H1 (cell line): ENCODE results near the gene ABHD1. TPM values are rescaled to one million over a fixed set of nuclear protein-coding genes. Genes with fewer than 3 reads are reported as not detected.

ENCODE experiments used
- CTCF ChIA-PET: fragments of 300-600 bp; sonication (Branson Sonifier 250); formaldehyde crosslinking; loops from one replicate; lab custom pipeline; 2021; ENCODE audit not compliant: partially characterized antibody; lab: Charles Lee
- POLR2A ChIA-PET: fragments of 300-600 bp; sonication (Branson Sonifier 250); formaldehyde crosslinking; loops from one replicate; lab custom pipeline; 2021; ENCODE audit warnings: inconsistent platforms; ENCODE audit not compliant: partially characterized antibody; lab: Charles Lee
- DNase-seq, 2 experiments: peaks; one replicate each; pipeline versions ENCODE4 v3.0.0 to v3.0.0-alpha.2; 2010 to 2022; ENCODE audit warnings: low spot score in 2 of 2, low read depth in 1 of 2, mixed read lengths in 1 of 2
- FAIRE-seq: peaks from 2 replicates; lab custom pipeline; 2011; peaks lifted over from hg19 to GRCh38; lab: Jason Lieb, UNC
- H2AFZ ChIP-seq: 2 replicates; pipeline ENCODE4 v1.8.1; 2012; ENCODE audit warnings: low read length, inconsistent platforms
- H2AK5ac ChIP-seq: 2 replicates; pipeline ENCODE4 v1.6.1; 2013; ENCODE audit warnings: low read depth, low read length
- H2BK120ac ChIP-seq: replicated peaks from 2 replicates; pipeline ENCODE3; 2013; ENCODE audit warnings: low read depth, low read length, inconsistent platforms
- H2BK12ac ChIP-seq: 2 replicates; pipeline ENCODE4 v1.6.1; 2013; ENCODE audit warnings: low read depth, low read length
- H2BK15ac ChIP-seq: 2 replicates; pipeline ENCODE4 v1.6.1; 2013; ENCODE audit warnings: low read length
- H2BK20ac ChIP-seq: 2 replicates; pipeline ENCODE4 v1.6.1; 2013; ENCODE audit warnings: low read length
- H2BK5ac ChIP-seq: 2 replicates; pipeline ENCODE4 v1.6.1; 2013; ENCODE audit warnings: low read depth, low read length
- H3K14ac ChIP-seq: 2 replicates; pipeline ENCODE4 v1.6.1; 2013; ENCODE audit warnings: inconsistent platforms; ENCODE audit not compliant: insufficient read length
- H3K18ac ChIP-seq: 2 replicates; pipeline ENCODE4 v1.6.1; 2013; ENCODE audit warnings: low read length; ENCODE audit errors: extremely low read depth
- H3K23ac ChIP-seq: 2 replicates; pipeline ENCODE4 v1.6.1; 2013; ENCODE audit warnings: inconsistent platforms; ENCODE audit not compliant: insufficient read length
- H3K23me2 ChIP-seq: 2 replicates; pipeline ENCODE4 v1.6.1; 2013; ENCODE audit warnings: low read depth, low read length
- H3K27ac ChIP-seq: 2 replicates; pipeline ENCODE4 v1.6.1; 2011; ENCODE audit warnings: low read depth, low read length, inconsistent platforms
- H3K27me3 ChIP-seq, 4 experiments: replicated peaks in 1 of 4; 1 replicate in 1 of 4; 2 replicates in 3 of 4; pipeline versions ENCODE4 v1.6.1 to v1.8.1; 2011 to 2013; ENCODE audit warnings: low read length in 3 of 4, mild to moderate bottlenecking in 3 of 4, inconsistent platforms in 2 of 4, mixed read lengths in 2 of 4, moderate library complexity in 1 of 4; ENCODE audit not compliant: control insufficient read depth in 3 of 4, insufficient read depth in 3 of 4; ENCODE audit errors: extremely low read depth in 1 of 4
- H3K36me3 ChIP-seq, 4 experiments: 2 replicates each; pipeline versions ENCODE4 v1.6.1 to v1.8.1; 2011 to 2013; ENCODE audit warnings: mild to moderate bottlenecking in 4 of 4, low read length in 3 of 4, moderate library complexity in 2 of 4, control low read depth in 1 of 4, inconsistent platforms in 1 of 4; ENCODE audit not compliant: insufficient read depth in 4 of 4, control insufficient read depth in 2 of 4
- H3K4ac ChIP-seq: replicated peaks from 2 replicates; pipeline ENCODE3; 2013; ENCODE audit warnings: low read length, low read depth, mixed read lengths, inconsistent platforms; ENCODE audit not compliant: insufficient read length
- H3K4me1 ChIP-seq, 4 experiments: replicated peaks in 1 of 4; 1 replicate in 1 of 4; 2 replicates in 3 of 4; pipeline versions ENCODE4 v1.6.1 to v1.8.1; 2011 to 2013; ENCODE audit warnings: low read length in 3 of 4, inconsistent platforms in 2 of 4, mixed read lengths in 1 of 4; ENCODE audit not compliant: insufficient read depth in 4 of 4, control insufficient read depth in 3 of 4
- H3K4me2 ChIP-seq, 2 experiments: 2 replicates each; pipeline versions ENCODE4 v1.6.1 to v1.8.1; 2011 to 2013; ENCODE audit warnings: low read depth in 2 of 2, low read length in 2 of 2, control low read depth in 1 of 2, inconsistent platforms in 1 of 2, mild to moderate bottlenecking in 1 of 2; ENCODE audit not compliant: insufficient read depth in 1 of 2
- H3K4me3 ChIP-seq, 4 experiments: fragments of 200-600, 300-600 bp in 1 of 4; sonication (generic), shearing (Covaris generic), sonication (Bioruptor Twin) in 1 of 4; 2 replicates each; pipeline versions ENCODE4 v1.5.1 to v1.8.1; 2011 to 2016; ENCODE audit warnings: low read length in 4 of 4, low read depth in 3 of 4, control low read depth in 2 of 4, inconsistent platforms in 2 of 4, mild to moderate bottlenecking in 2 of 4, mixed read lengths in 1 of 4, moderate library complexity in 1 of 4; ENCODE audit not compliant: insufficient read depth in 2 of 4; ENCODE audit errors: extremely low read depth in 1 of 4
- H3K56ac ChIP-seq: replicated peaks from 2 replicates; pipeline ENCODE3; 2013; ENCODE audit warnings: low read depth, mild to moderate bottlenecking, mixed read lengths, low read length, inconsistent platforms; ENCODE audit not compliant: insufficient read length
- H3K79me1 ChIP-seq: 2 replicates; pipeline ENCODE4 v1.6.1; 2013; ENCODE audit warnings: low read depth, low read length, control low read depth
- H3K79me2 ChIP-seq, 2 experiments: 2 replicates each; pipeline versions ENCODE4 v1.6.1 to v1.8.1; 2012 to 2013; ENCODE audit warnings: low read length in 2 of 2, mild to moderate bottlenecking in 2 of 2, inconsistent platforms in 1 of 2; ENCODE audit not compliant: insufficient read depth in 2 of 2, control insufficient read depth in 1 of 2
- H3K9ac ChIP-seq, 4 experiments: replicated peaks in 1 of 4; 1 replicate in 1 of 4; 2 replicates in 3 of 4; pipeline versions ENCODE4 v1.6.1 to v1.8.1; 2011 to 2013; ENCODE audit warnings: low read depth in 3 of 4, low read length in 3 of 4, control low read depth in 2 of 4, mild to moderate bottlenecking in 2 of 4, moderate library complexity in 2 of 4, inconsistent platforms in 1 of 4; ENCODE audit errors: extremely low read depth in 1 of 4
- H3K9me3 ChIP-seq, 2 experiments: 2 replicates each; pipeline versions ENCODE4 v1.6.1 to v1.8.1; 2012 to 2013; ENCODE audit warnings: mild to moderate bottlenecking in 2 of 2, moderate library complexity in 2 of 2, control low read depth in 1 of 2, inconsistent platforms in 1 of 2, low read depth in 1 of 2, low read length in 1 of 2, mixed read lengths in 1 of 2; ENCODE audit not compliant: insufficient read depth in 2 of 2
- H4K20me1 ChIP-seq, 2 experiments: replicated peaks in 1 of 2; 2 replicates each; pipeline versions ENCODE3 to v1.8.1; 2011 to 2013; ENCODE audit warnings: inconsistent platforms in 2 of 2, low read length in 2 of 2, mild to moderate bottlenecking in 1 of 2; ENCODE audit not compliant: insufficient read depth in 2 of 2, control insufficient read depth in 1 of 2
- H4K5ac ChIP-seq: 2 replicates; pipeline ENCODE4 v1.6.1; 2013; ENCODE audit warnings: low read length, low read depth, mixed read lengths, inconsistent platforms; ENCODE audit not compliant: insufficient read length
- H4K8ac ChIP-seq: 2 replicates; pipeline ENCODE4 v1.8.0; 2013; ENCODE audit warnings: mild to moderate bottlenecking, moderate library complexity, low read length, inconsistent platforms; ENCODE audit not compliant: insufficient read depth; ENCODE audit errors: extremely low read depth
- H4K91ac ChIP-seq: replicated peaks from 2 replicates; pipeline ENCODE3; 2013; ENCODE audit warnings: low read length, mixed read lengths, inconsistent platforms; ENCODE audit not compliant: insufficient read length
- EGR1 ChIP-seq: IDR thresholded peaks from 2 replicates; pipeline ENCODE4 v1.6.1; 2011; ENCODE audit warnings: low read depth, low read length, borderline replicate concordance
- EP300 ChIP-seq, 2 experiments: IDR thresholded peaks; 1 replicate in 1 of 2; 2 replicates in 1 of 2; pipeline ENCODE4 v1.6.1; 2011 to 2012; ENCODE audit warnings: low read depth in 2 of 2, low read length in 2 of 2, mild to moderate bottlenecking in 2 of 2, borderline replicate concordance in 1 of 2, inconsistent platforms in 1 of 2, moderate library complexity in 1 of 2
- FOSL1 ChIP-seq: IDR thresholded peaks from 2 replicates; pipeline ENCODE4 v1.6.1; 2011; ENCODE audit warnings: mild to moderate bottlenecking, low read depth, low read length, moderate library complexity; ENCODE audit not compliant: insufficient read depth
- HDAC2 ChIP-seq, 2 experiments: fragments of 300-600 bp in 1 of 2; sonication (generic) in 1 of 2; IDR thresholded peaks; 2 replicates each; pipeline ENCODE4 v1.6.1; 2011 to 2012; ENCODE audit warnings: low read depth in 2 of 2, low read length in 2 of 2, mild to moderate bottlenecking in 2 of 2, moderate library complexity in 2 of 2, borderline replicate concordance in 1 of 2, inconsistent platforms in 1 of 2
- JUND ChIP-seq: IDR thresholded peaks from 2 replicates; pipeline ENCODE4 v1.6.1; 2011; ENCODE audit warnings: mild to moderate bottlenecking, improper control_type of control experiment, low read length
- SIRT6 ChIP-seq: IDR thresholded peaks from one replicate; pipeline ENCODE4 v1.7.1; 2012; ENCODE audit warnings: low read length, inconsistent platforms
- SP4 ChIP-seq: IDR thresholded peaks from 2 replicates; pipeline ENCODE4 v1.6.1; 2012; ENCODE audit warnings: low read length, inconsistent platforms
- WGBS, 2 experiments: shearing (Covaris generic) in 1 of 2; methylation state at CpG; one replicate each; pipeline versions ENCODE4 v1.1.6 to v1.1.7; 2013 to 2015; ENCODE audit warnings: low lambda C conversion rate in 2 of 2, mixed read lengths in 2 of 2, inconsistent platforms in 1 of 2, low coverage in 1 of 2, missing lambda C conversion rate in 1 of 2; ENCODE audit not compliant: insufficient replicate concordance in 2 of 2, insufficient coverage in 1 of 2, insufficient read length in 1 of 2; ENCODE audit errors: extremely low coverage in 1 of 2, missing lambda C conversion rate in 1 of 2; 5-methylcytosine and 5-hydroxymethylcytosine counted together
- polyA plus RNA-seq, 7 experiments: library from polyadenylated mRNA; depleted of rRNA in 3 of 7; stranded (reverse) in 5 of 7; unstranded in 2 of 7; fragments of >200 nt in 5 of 7; fragments of 200-250 nt in 2 of 7; gene quantifications; 1 replicate in 5 of 7; 2 replicates in 1 of 7; 4 replicates in 1 of 7; pipeline versions ENCODE4 v1.2.1 to v1.2.3, GENCODE V29; 2011 to 2013; ENCODE audit warnings: missing spikeins in 2 of 7, mixed read lengths in 2 of 7
- total RNA-seq: library from RNA; stranded (reverse); fragmentation: NEBNext Ultra II Directional; extraction: Animal tissue kit (Norgen Biotek cat#: 25700); gene quantifications from 2 replicates; pipeline ENCODE4 v1.2.1, GENCODE V29; 2021
- TF ChIP-seq, protein P1 (sequence below): IDR thresholded peaks from 2 replicates; pipeline ENCODE4 v1.6.1; 2012; ENCODE audit warnings: low read length, inconsistent platforms
- TF ChIP-seq, protein P2 (sequence below): IDR thresholded peaks from 2 replicates; pipeline ENCODE4 v1.6.1; 2011; ENCODE audit warnings: low read depth, mild to moderate bottlenecking, low read length; ENCODE audit not compliant: insufficient read depth

ABHD1 gene
- total and polyA plus RNA-seq, 2 of the 8 experiments (the other 6 are each of a cell fraction or from before 2014, with no cell fraction given) = 0.20 to 1.1 TPM

DNA sequence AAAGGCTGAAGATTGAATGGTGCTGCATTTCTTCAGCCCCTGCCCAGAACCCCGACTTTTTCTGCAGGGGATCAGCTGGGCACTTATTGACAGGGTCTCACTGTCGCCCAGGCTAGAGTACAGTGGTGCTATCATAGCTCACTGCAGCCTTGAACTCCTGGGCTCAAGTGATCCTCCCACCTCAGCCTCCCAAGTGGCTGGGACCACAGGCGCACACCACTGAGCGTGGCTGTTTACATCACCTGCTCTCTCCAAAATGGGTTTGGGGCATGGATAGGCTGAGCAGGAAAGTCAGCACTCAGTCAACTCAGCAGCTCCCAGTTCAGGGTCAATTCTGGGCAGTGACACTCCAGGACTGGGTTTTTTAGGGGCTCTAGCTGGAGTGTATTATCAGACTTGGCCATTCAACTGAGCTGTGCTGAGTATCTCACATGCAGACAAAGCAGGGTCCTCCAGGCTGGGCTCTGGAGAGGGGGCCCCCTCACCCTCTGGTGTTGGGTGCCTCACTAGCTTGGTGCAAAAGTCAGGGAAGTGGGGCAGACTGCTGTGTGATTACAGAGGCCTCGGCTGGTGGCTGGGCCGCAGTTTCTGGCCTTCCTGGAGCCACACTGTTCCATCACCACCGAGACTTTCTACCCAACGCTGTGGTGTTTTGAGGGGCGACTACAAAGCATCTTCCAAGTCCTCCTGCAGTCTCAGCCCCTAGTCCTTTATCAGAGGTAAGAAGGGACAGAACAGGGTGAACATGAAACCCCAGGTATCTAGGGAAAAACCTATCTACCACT, 4.5 kb downstream of the ABHD1 start:
- no peak for DNase-seq
- no peak overlapping the region for H2BK15ac ChIP-seq
- no peak overlapping the region for H3K23ac ChIP-seq
- no peak overlapping the region for H3K4ac ChIP-seq
- H2AFZ ChIP-seq = no peak overlapping the region
- no peak overlapping the region for H4K91ac ChIP-seq
- TF ChIP-seq, protein P1, sequence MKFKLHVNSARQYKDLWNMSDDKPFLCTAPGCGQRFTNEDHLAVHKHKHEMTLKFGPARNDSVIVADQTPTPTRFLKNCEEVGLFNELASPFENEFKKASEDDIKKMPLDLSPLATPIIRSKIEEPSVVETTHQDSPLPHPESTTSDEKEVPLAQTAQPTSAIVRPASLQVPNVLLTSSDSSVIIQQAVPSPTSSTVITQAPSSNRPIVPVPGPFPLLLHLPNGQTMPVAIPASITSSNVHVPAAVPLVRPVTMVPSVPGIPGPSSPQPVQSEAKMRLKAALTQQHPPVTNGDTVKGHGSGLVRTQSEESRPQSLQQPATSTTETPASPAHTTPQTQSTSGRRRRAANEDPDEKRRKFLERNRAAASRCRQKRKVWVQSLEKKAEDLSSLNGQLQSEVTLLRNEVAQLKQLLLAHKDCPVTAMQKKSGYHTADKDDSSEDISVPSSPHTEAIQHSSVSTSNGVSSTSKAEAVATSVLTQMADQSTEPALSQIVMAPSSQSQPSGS = no peak
- no peak for TF ChIP-seq FOSL1
- TF ChIP-seq EP300 (IDR thresholded peaks at IDR 0.05; ENCODE audit: borderline replicate concordance in 1 of 2, low read depth in 2 of 2, low read length in 2 of 2) = no peak
- no peak for TF ChIP-seq EGR1
- TF ChIP-seq, protein P2, sequence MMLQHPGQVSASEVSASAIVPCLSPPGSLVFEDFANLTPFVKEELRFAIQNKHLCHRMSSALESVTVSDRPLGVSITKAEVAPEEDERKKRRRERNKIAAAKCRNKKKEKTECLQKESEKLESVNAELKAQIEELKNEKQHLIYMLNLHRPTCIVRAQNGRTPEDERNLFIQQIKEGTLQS = no peak
- TF ChIP-seq SIRT6 = no peak
- TF ChIP-seq JUND = no peak
- no peak for TF ChIP-seq SP4
- no peak for TF ChIP-seq HDAC2 (IDR thresholded peaks at IDR 0.05; ENCODE audit: borderline replicate concordance in 1 of 2, low read depth in 2 of 2, low read length in 2 of 2)
- TF ChIP-seq, all 59 proteins: peak for 0
- H3K4me3 ChIP-seq = no peak overlapping the region
- H3K9me3 ChIP-seq = no peaks in the 10 kb centered on the region
- peaks cover 5% of the 10 kb centered on the region for H3K23me2 ChIP-seq
- H3K79me1 ChIP-seq = no peaks in the 10 kb centered on the region; the same call in none of the 2 replicates
- WGBS, 2 experiments = 91% methylated on average over 9 of the region's 9 CpGs; no CpG with 5 or more reads in 1 of the 2 experiments
- ChIA-PET CTCF (interaction anchor here (0.9 to 3.1 kb wide), 5 partner anchors 16 to 63 kb away, joined by 3 to 10 read pairs (median 4); no protein-coding TSS in a partner anchor), POLR2A (interaction anchor here (0.6 to 1.2 kb wide), 2 partner anchors 9 to 71 kb away, joined by 3 to 4 read pairs; partner anchors contain the start of gene CGREF1)
- H3K27ac ChIP-seq = no peak overlapping the region
- no peak overlapping the region for H3K56ac ChIP-seq
- no peak overlapping the region for H4K5ac ChIP-seq
- peaks cover 2 to 26% (median 16%) of the 10 kb centered on the region in 4 experiments; a peak in 6 of 8 replicates for H3K36me3 ChIP-seq
- no peak overlapping the region for H2BK120ac ChIP-seq
- H3K18ac ChIP-seq = no peak overlapping the region
- peaks cover 0 to 6% of the 10 kb centered on the region in 2 experiments; a peak in 1 of 4 replicates for H3K79me2 ChIP-seq
- H3K9ac ChIP-seq = no peak overlapping the region
- no peak overlapping the region for H2AK5ac ChIP-seq
- H2BK5ac ChIP-seq = no peak overlapping the region
- H3K4me1 ChIP-seq = peaks cover 0 to 7% (median 4%) of the 10 kb centered on the region in 4 experiments; a peak in 6 of 7 replicates
- H4K8ac ChIP-seq = no peak overlapping the region
- no peak overlapping the region for H3K14ac ChIP-seq
- no peak overlapping the region for H2BK12ac ChIP-seq
- peaks cover 0 to 7% (median 4%) of the 10 kb centered on the region in 4 experiments; a peak in 4 of 7 replicates for H3K27me3 ChIP-seq
- no peak overlapping the region for H2BK20ac ChIP-seq
- H3K4me2 ChIP-seq = no peak overlapping the region
- no peak for FAIRE-seq
- peaks cover 5 to 11% of the 10 kb centered on the region in 2 experiments for H4K20me1 ChIP-seq
